Measurements from ENCODE around the gene C21orf58. TPM values are rescaled to one million over a fixed set of nuclear protein-coding genes. Genes with fewer than 3 reads are reported as not detected.
A peak's percentile ranks its signal among the peaks of the same experiment; 100 is the strongest.

C21orf58 gene
- total RNA-seq, 3 donors from 2014 or later (not counting 1 experiment from before 2014, with no cell fraction given), result 4.0 to 8.9 (median 5.2) TPM

DNA sequence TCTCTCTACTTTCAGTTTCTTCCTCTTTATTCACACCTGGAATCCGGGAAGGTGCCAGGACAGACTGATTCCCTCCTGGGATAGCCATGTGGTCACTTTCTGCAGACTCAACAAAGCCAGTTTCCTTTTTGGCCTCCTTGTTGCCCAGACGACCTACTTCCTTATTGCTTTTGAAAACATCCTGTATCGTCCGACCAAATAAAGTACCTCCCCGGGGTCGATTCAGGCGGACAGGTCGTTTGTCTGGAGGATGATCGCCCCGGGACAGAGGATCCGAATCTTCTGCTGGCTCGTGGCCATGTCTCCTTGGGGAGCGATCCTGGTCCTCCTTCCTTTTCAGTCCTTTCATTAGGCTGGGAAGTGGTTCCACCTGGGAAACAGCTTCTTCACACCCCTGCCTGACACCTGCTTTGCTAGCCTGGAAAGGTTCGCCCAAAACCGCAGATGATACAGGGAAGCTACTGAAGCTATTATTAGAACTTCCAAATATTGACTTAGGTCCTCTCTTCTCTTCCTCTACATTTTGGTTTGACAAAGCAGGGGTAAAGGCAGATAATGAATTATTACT is 39.5 kb downstream of the C21orf58 start:
- Histone ChIP-seq H3K4me1 (ENCODE audit: control insufficient read depth, insufficient read depth, low read length) (peaks cover 47% of the 10 kb centered on the region), H3K36me3 (ENCODE audit: control insufficient read depth, insufficient read depth, low read length) (peaks cover 33% of the 10 kb centered on the region), H3K27ac (ENCODE audit: low read length) (no peak overlapping the region), H3K9me3 (ENCODE audit: control insufficient read depth, insufficient read depth, low read length) (no peaks in the 10 kb centered on the region), H3K4me3 (ENCODE audit: low read length) (no peak overlapping the region), H3K27me3 (ENCODE audit: control insufficient read depth, insufficient read depth, low read length) (no peaks in the 10 kb centered on the region)
- ATAC-seq (no peak), DNase-seq (no peak)
- Mint-ChIP-seq H3K4me3 (peak overlapping the region; percentile 45), H3K4me1 (peaks cover 32 to 47% of the 10 kb centered on the region in 2 donors), H3K9me3 (no peaks in the 10 kb centered on the region), H3K27ac (peak overlapping the region; percentile 90 to 92), H3K27me3 (ENCODE audit: low read depth in 2 of 2) (no peaks in the 10 kb centered on the region), H3K36me3 (no peaks in the 10 kb centered on the region)
- no peak for TF ChIP-seq CTCF (IDR thresholded peaks at IDR 0.05)
- WGBS (ENCODE audit: insufficient coverage), result 68% methylated on average over 15 of the region's 15 CpGs
- intact Hi-C loops (cut with micrococcal nuclease), result no loop called here

DNA sequence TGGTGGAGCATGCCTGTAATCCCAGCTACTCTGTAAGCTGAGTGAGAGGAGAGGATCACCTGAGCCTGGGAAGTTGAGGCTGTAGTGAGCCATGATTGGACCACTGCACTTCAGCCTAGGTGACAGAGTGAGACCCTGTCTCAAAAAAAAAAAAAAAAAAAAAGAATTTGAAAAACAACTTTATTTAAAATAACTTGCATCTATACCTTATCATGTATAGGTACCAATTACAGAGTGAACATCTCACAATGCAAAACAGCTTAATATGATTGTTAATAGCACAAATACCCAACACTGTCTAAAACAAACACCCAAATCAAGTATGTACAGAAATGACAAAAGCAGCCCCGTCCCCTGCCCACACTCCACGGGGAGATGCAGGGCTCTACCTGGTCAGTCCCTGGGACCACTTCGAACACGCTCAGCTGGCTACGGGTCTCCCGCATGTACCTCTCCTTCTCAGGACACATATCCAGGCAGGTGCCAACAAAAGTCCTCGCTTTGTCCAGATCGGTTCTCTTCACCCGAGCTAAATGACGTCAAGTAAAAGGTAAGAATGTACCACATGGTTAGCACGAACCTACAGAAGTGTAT is 48.8 kb downstream of the C21orf58 start:
- H3K27me3 ChIP-seq (ENCODE audit: control insufficient read depth, insufficient read depth, low read length), result no peaks in the 10 kb centered on the region
- H3K27ac Mint-ChIP-seq, result no peak overlapping the region
- no peaks in the 10 kb centered on the region for H3K9me3 ChIP-seq (ENCODE audit: control insufficient read depth, insufficient read depth, low read length)
- peaks cover 11% of the 10 kb centered on the region for H3K36me3 Mint-ChIP-seq
- no peak overlapping the region for H3K27ac ChIP-seq (ENCODE audit: low read length)
- DNase-seq, result no peak
- no peak overlapping the region for H3K4me3 Mint-ChIP-seq
- no peak for TF ChIP-seq CTCF (IDR thresholded peaks at IDR 0.05)
- intact Hi-C loops (cut with micrococcal nuclease), result no loop called here
- H3K4me1 ChIP-seq (ENCODE audit: control insufficient read depth, insufficient read depth, low read length), result no peaks in the 10 kb centered on the region
- WGBS (ENCODE audit: insufficient coverage), result 96% methylated on average over 7 of the region's 11 CpGs
- H3K27me3 Mint-ChIP-seq (ENCODE audit: low read depth in 2 of 2), result no peaks in the 10 kb centered on the region
- H3K36me3 ChIP-seq (ENCODE audit: control insufficient read depth, insufficient read depth, low read length), result peaks cover 88% of the 10 kb centered on the region
- H3K9me3 Mint-ChIP-seq, result no peaks in the 10 kb centered on the region
- H3K4me3 ChIP-seq (ENCODE audit: low read length), result no peak overlapping the region
- peaks cover 0 to 4% of the 10 kb centered on the region in 2 donors for H3K4me1 Mint-ChIP-seq
- ATAC-seq, result no peak

GRCh38 chr21:46273341-46273740 is 50.3 kb downstream of the C21orf58 start:
- peaks cover 11% of the 10 kb centered on the region for H3K36me3 Mint-ChIP-seq
- no peaks in the 10 kb centered on the region for H3K27me3 ChIP-seq (ENCODE audit: control insufficient read depth, insufficient read depth, low read length)
- no peaks in the 10 kb centered on the region for H3K27me3 Mint-ChIP-seq (ENCODE audit: low read depth in 2 of 2)
- no peak overlapping the region for H3K4me3 ChIP-seq (ENCODE audit: low read length)
- H3K4me1 ChIP-seq (ENCODE audit: control insufficient read depth, insufficient read depth, low read length), result no peaks in the 10 kb centered on the region
- intact Hi-C loops (cut with micrococcal nuclease), result no loop called here
- ATAC-seq (no peak), DNase-seq (no peak)
- H3K9me3 Mint-ChIP-seq, result no peaks in the 10 kb centered on the region
- WGBS (ENCODE audit: insufficient coverage), result 97% methylated on average over 12 of the region's 14 CpGs
- TF ChIP-seq CTCF (IDR thresholded peaks at IDR 0.05), result no peak
- peaks cover 0 to 4% of the 10 kb centered on the region in 2 donors for H3K4me1 Mint-ChIP-seq
- H3K9me3 ChIP-seq (ENCODE audit: control insufficient read depth, insufficient read depth, low read length), result no peaks in the 10 kb centered on the region
- H3K36me3 ChIP-seq (ENCODE audit: control insufficient read depth, insufficient read depth, low read length), result peaks cover 85% of the 10 kb centered on the region
- H3K27ac Mint-ChIP-seq, result peak overlapping the region in 1 of 2 donors; percentile 57
- no peak overlapping the region for H3K4me3 Mint-ChIP-seq
- H3K27ac ChIP-seq (ENCODE audit: low read length), result no peak overlapping the region

DNA sequence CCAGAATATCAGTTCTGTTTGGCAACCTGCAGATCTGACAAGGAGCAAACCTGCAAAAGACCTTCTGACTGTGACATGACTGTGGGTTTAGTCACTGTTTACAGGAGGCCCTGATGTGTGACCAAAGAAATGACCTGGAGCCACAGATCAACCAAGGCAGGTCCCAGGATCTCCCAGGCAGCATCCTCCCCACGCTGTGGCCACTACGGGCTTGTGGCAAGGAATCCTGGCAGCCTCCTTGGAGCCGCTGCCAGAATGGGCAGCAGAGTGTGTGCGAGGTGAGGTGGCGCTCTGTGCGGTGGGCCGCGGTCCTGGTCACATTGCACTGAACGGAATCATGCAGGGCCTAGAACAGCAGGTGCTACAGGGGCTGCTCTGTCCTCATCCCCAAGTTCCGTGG is 54.2 kb downstream of the C21orf58 start:
- Histone ChIP-seq H3K4me3 (ENCODE audit: low read length) (no peak overlapping the region), H3K36me3 (ENCODE audit: control insufficient read depth, insufficient read depth, low read length) (peaks cover 87% of the 10 kb centered on the region), H3K27me3 (ENCODE audit: control insufficient read depth, insufficient read depth, low read length) (no peaks in the 10 kb centered on the region), H3K27ac (ENCODE audit: low read length) (no peak overlapping the region), H3K4me1 (ENCODE audit: control insufficient read depth, insufficient read depth, low read length) (no peaks in the 10 kb centered on the region), H3K9me3 (ENCODE audit: control insufficient read depth, insufficient read depth, low read length) (no peaks in the 10 kb centered on the region)
- Mint-ChIP-seq H3K36me3 (peaks cover 24% of the 10 kb centered on the region), H3K9me3 (no peaks in the 10 kb centered on the region), H3K4me3 (no peak overlapping the region), H3K27me3 (ENCODE audit: low read depth in 2 of 2) (no peaks in the 10 kb centered on the region), H3K4me1 (peaks cover 0 to 8% of the 10 kb centered on the region in 2 donors), H3K27ac (no peak overlapping the region)
- intact Hi-C loops (cut with micrococcal nuclease), result no loop called here
- no peak for ATAC-seq
- DNase-seq, result no peak
- TF ChIP-seq CTCF (IDR thresholded peaks at IDR 0.05), result no peak
- WGBS (ENCODE audit: insufficient coverage), result 99% methylated on average over 10 of the region's 10 CpGs

Data from natural killer cell (primary cell).